ENCODE data around the gene ZDHHC3.

Gene ZDHHC3

DNA sequence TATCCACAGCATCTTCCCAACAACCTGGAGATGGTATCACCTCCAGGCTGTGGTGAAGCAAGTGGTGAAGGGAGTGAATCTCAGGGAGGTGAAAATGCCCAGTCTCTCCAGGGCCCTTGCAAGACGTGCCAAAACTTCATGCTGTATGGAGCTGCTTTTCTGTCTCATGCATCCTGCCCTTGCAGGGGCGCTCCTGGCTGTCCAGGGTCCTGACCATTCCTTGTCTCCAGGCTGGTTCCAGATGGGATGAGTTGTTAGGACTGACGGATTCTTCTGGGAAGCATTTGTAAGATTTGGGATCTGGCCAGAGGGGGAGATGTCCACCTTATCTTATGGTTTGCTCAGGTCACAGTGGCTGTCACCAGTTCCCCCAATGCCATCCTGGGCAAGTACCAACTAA is 85.7 kb downstream of the ZDHHC3 start:
- no peak for DNase-seq

- DNase-seq, result no peak
Observed at GRCh38 chr3:44887101-44887500, 88.9 kb downstream of the ZDHHC3 start.

GRCh38 chr3:44886561-44886960 is 89.4 kb downstream of the ZDHHC3 start:
- no peak for DNase-seq

- DNase-seq, result no peak
Observed at GRCh38 chr3:44885618-44886017, 90.4 kb downstream of the ZDHHC3 start.

DNA sequence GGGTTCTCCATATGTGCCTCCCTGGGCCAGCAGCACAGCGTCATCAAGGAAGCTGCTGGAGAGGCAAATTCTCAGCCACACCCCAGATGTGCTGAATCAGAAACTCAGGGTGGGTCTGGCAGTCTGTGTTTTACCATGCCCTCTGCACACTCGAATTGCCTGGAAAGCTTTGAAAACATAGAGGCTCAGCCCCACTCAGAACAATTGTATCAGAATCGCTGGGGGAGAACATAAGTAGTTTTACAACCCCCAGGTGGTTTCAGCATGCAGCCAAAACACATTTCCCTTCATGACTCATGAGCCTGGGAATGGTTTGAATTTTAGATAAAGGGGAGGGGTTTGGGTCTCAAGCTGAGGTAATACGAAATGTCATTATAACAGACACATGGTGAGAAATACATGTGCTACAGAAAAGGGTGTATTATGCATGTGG is 92.0 kb downstream of the ZDHHC3 start:
- DNase-seq, result no peak

GRCh38 chr3:44883213-44883955 is 92.6 kb downstream of the ZDHHC3 start:
- DNase-seq, result no peak

DNA sequence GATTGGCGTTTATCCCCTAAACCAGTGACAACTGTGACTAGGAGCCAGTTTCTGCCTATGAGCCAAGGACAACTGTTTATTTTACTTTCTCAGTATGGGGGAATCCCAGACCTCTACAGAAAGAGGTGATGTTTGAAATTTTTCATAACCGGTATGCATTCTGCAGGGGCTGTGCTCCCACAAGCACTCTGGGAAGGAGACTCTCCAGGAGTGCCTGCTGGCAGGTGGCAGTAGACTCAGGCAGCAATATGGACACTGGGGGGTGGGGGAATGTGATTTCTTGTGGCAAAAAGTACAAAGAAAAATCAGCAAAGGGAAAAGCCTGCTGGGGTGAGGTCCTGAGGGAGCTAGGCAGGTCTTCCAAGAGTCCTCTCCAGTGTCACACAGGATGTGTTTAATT is 95.7 kb downstream of the ZDHHC3 start:
- no peak for DNase-seq

GRCh38 chr3:44877333-44877732 is 98.6 kb downstream of the ZDHHC3 start:
- no peak for DNase-seq

GRCh38 chr3:44875596-44875995 is 100.4 kb downstream of the ZDHHC3 start:
- DNase-seq, result no peak
